Activated CD8-positive, alpha-beta T cell treated with anti-CD3 and anti-CD28 coated beads for 36 hours (primary cell): ENCODE data around the gene BMPER. TPM values are rescaled to one million over a fixed set of nuclear protein-coding genes. Genes with fewer than 3 reads are reported as not detected.

Experiments used
- ATAC-seq: fragments of 200-7000 bp; cut with Tn5 transposase; one replicate; pipeline ENCODE4 v1.10.0; 2021; ENCODE audit warnings: mild to moderate bottlenecking, moderate library complexity
- CTCF ChIA-PET: fragments of 350-600 bp; sonication (Branson Sonifier 250); formaldehyde crosslinking; loops from one replicate; lab custom pipeline; 2021; ENCODE audit warnings: antibody characterized with exemption; lab: Charles Lee
- POLR2A ChIA-PET: fragments of 350-600 bp; sonication (Branson Sonifier 250); formaldehyde crosslinking; loops from one replicate; lab custom pipeline; 2021; ENCODE audit warnings: antibody characterized with exemption; lab: Charles Lee
- DNase-seq: peaks from one replicate; pipeline ENCODE4 v3.0.0-alpha.2; 2020
- H3K27ac Mint-ChIP-seq: one replicate; pipeline ENCODE4 v1.8.0; 2021; ENCODE audit warnings: mild to moderate bottlenecking, mixed read lengths
- H3K27me3 Mint-ChIP-seq: one replicate; pipeline ENCODE4 v1.8.0; 2021; ENCODE audit warnings: mixed read lengths
- H3K36me3 Mint-ChIP-seq: one replicate; pipeline ENCODE4 v1.8.0; 2021; ENCODE audit warnings: low read depth, mixed read lengths
- H3K4me1 Mint-ChIP-seq: one replicate; pipeline ENCODE4 v1.8.0; 2021; ENCODE audit warnings: low read depth, mixed read lengths
- H3K4me3 Mint-ChIP-seq: one replicate; pipeline ENCODE4 v1.8.0; 2021; ENCODE audit warnings: mild to moderate bottlenecking, moderate library complexity, mixed read lengths
- H3K9me3 Mint-ChIP-seq: one replicate; pipeline ENCODE4 v1.8.0; 2021; ENCODE audit warnings: mixed read lengths
- CTCF ChIP-seq: fragments of 200-600 bp; IDR thresholded peaks from one replicate; pipeline ENCODE4 v1.8.0; 2022; ENCODE audit warnings: antibody characterized with exemption, mild to moderate bottlenecking
- intact Hi-C: fragments of 100-400 bp; cut with micrococcal nuclease; formaldehyde crosslinking; loops from one replicate; pipeline ENCODE4 v1.10.0; 2022
- total RNA-seq, 2 experiments: library from RNA; stranded (reverse); gene quantifications; one replicate each; pipeline ENCODE4 v1.2.3, GENCODE V29; 2021

The BMPER gene
- total RNA-seq, 2 experiments from 2014 or later, result not detected

DNA sequence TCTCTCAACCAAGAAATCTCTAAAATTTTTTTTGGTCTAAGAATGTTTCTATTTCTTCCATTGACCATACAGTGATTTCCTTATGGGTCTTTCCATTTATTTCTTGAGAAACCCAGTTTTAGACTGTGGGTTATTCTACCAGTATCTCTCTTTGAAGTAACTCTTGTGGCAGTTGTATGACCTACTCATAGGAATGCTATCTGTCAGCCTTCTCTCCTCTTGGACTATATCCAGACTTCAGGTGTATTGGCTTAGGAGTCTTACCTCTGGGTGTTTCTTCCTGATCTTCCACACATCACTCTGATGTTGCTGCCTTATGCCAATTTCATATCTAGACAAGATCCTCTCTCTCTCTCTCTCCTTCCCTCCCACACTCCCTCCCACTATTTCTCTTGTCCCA, 178.1 kb downstream of the BMPER start:
- Mint-ChIP-seq H3K9me3 (no peaks in the 10 kb centered on the region), H3K4me1 (no peaks in the 10 kb centered on the region), H3K27ac (no peak overlapping the region), H3K4me3 (no peak overlapping the region), H3K36me3 (no peaks in the 10 kb centered on the region), H3K27me3 (no peaks in the 10 kb centered on the region)
- ATAC-seq, result no peak
- POLR2A ChIA-PET, result no interaction called here
- TF ChIP-seq CTCF, result no peak
- intact Hi-C loops, result no loop called here
- DNase-seq, result no peak
- CTCF ChIA-PET, result no interaction called here

- no peak for DNase-seq
- ATAC-seq, result no peak
- H3K4me1 Mint-ChIP-seq, result no peaks in the 10 kb centered on the region
- H3K36me3 Mint-ChIP-seq, result no peaks in the 10 kb centered on the region
- no peak overlapping the region for H3K4me3 Mint-ChIP-seq
- no peaks in the 10 kb centered on the region for H3K27me3 Mint-ChIP-seq
- CTCF ChIA-PET, result no interaction called here
- no peaks in the 10 kb centered on the region for H3K9me3 Mint-ChIP-seq
- intact Hi-C loops, result no loop called here
- POLR2A ChIA-PET, result no interaction called here
- no peak for TF ChIP-seq CTCF
- no peak overlapping the region for H3K27ac Mint-ChIP-seq
Observed at GRCh38 chr7:34084651-34085050, 179.3 kb downstream of the BMPER start.

- ChIA-PET POLR2A (no interaction called here), CTCF (no interaction called here)
- no peak for DNase-seq
- Mint-ChIP-seq H3K4me1 (no peaks in the 10 kb centered on the region), H3K4me3 (no peak overlapping the region), H3K9me3 (no peaks in the 10 kb centered on the region), H3K36me3 (no peaks in the 10 kb centered on the region), H3K27ac (no peak overlapping the region), H3K27me3 (no peaks in the 10 kb centered on the region)
- intact Hi-C loops, result no loop called here
- ATAC-seq, result no peak
- TF ChIP-seq CTCF, result no peak
Observed at GRCh38 chr7:34086064-34086463, 180.7 kb downstream of the BMPER start.

GRCh38 chr7:34086981-34087380, 181.6 kb downstream of the BMPER start:
- no peak for ATAC-seq
- H3K4me3 Mint-ChIP-seq, result no peak overlapping the region
- no peaks in the 10 kb centered on the region for H3K36me3 Mint-ChIP-seq
- POLR2A ChIA-PET, result no interaction called here
- intact Hi-C loops, result no loop called here
- no peak overlapping the region for H3K27ac Mint-ChIP-seq
- no peak for DNase-seq
- H3K27me3 Mint-ChIP-seq, result no peaks in the 10 kb centered on the region
- TF ChIP-seq CTCF, result no peak
- no peaks in the 10 kb centered on the region for H3K9me3 Mint-ChIP-seq
- CTCF ChIA-PET, result interaction anchor here (1.0 to 1.1 kb wide), 2 partner anchors 19 to 900 kb away, joined by 3 to 4 read pairs; no protein-coding TSS in a partner anchor
- H3K4me1 Mint-ChIP-seq, result no peaks in the 10 kb centered on the region

- Mint-ChIP-seq H3K4me1 (no peaks in the 10 kb centered on the region), H3K4me3 (no peak overlapping the region), H3K9me3 (no peaks in the 10 kb centered on the region), H3K36me3 (no peaks in the 10 kb centered on the region), H3K27me3 (no peaks in the 10 kb centered on the region), H3K27ac (no peak overlapping the region)
- CTCF ChIA-PET, result interaction anchor here (1.0 kb wide), 1 partner anchor 20 kb away, joined by 4 read pairs; no protein-coding TSS in a partner anchor
- peak; percentile 10 for DNase-seq
- intact Hi-C loops, result no loop called here
- POLR2A ChIA-PET, result no interaction called here
- no peak for ATAC-seq
- TF ChIP-seq CTCF, result peak; percentile 22
Observed at GRCh38 chr7:34087892-34088891, 182.9 kb downstream of the BMPER start.
